ENCODE results near the gene SCAF1. TPM values are rescaled to one million over a fixed set of nuclear protein-coding genes. Genes with fewer than 3 reads are reported as not detected.

The SCAF1 gene
- total RNA-seq, 4 donors from 2014 or later = 17.5 to 38.4 (median 25.8) TPM

DNA sequence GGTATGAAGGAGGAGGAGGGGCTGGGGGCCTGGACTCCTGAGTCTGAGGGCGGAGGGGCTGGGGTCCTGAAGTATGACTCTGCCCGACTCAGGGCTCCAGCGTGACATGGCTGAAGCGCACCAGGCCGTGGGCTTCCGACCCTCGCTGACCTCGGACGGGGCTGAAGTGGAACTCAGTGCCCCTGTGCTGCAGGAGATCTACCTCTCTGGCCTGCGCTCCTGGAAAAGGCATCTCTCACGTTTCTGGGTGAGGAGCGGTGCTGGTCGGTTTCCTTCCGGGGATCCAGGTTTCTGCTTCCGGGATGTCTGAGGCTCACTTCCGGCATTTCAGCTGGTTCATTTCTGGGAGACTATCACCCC, 50.1 kb downstream of the SCAF1 start:
- H3K27ac ChIP-seq = no peak overlapping the region
- no peak overlapping the region for H3K4me3 ChIP-seq (replicated peaks in 1 of 3)
- no peaks in the 10 kb centered on the region for H3K9me3 ChIP-seq
- 62 to 66% methylated on average over 9 to 11 of the region's 16 CpGs for WGBS, 2 donors
- intact Hi-C loops (cut with DNase I) = no loop called here
- no peak for DNase-seq
- TF ChIP-seq, protein P1, sequence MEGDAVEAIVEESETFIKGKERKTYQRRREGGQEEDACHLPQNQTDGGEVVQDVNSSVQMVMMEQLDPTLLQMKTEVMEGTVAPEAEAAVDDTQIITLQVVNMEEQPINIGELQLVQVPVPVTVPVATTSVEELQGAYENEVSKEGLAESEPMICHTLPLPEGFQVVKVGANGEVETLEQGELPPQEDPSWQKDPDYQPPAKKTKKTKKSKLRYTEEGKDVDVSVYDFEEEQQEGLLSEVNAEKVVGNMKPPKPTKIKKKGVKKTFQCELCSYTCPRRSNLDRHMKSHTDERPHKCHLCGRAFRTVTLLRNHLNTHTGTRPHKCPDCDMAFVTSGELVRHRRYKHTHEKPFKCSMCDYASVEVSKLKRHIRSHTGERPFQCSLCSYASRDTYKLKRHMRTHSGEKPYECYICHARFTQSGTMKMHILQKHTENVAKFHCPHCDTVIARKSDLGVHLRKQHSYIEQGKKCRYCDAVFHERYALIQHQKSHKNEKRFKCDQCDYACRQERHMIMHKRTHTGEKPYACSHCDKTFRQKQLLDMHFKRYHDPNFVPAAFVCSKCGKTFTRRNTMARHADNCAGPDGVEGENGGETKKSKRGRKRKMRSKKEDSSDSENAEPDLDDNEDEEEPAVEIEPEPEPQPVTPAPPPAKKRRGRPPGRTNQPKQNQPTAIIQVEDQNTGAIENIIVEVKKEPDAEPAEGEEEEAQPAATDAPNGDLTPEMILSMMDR (IDR thresholded peaks at IDR 0.05) = no peak
- TF ChIP-seq POLR2A (IDR thresholded peaks at IDR 0.05) = no peak
- H3K4me1 ChIP-seq = peaks cover 4 to 17% of the 10 kb centered on the region in 2 donors
- peaks cover 0 to 7% of the 10 kb centered on the region in 2 donors for H3K36me3 ChIP-seq
- no peaks in the 10 kb centered on the region for H3K27me3 ChIP-seq

DNA sequence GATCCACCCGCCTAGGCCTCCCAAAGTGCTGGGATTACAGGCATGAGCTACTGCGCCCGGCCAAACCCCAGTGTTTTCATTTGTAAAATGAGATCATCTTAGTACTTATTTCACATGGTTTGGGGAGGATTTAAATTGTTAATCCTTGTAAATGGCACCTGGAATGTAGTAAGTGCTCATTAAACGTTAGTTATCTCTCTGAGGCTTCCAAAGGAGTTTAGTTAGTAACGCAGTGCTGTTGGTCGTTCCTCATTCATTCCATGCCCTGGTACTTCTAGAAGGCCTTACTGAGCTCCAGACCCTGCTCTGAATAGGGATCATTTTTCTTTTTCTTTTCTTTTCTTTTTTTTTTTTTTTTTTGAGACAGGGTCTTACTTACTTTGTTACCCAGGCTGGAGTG, 54.1 kb downstream of the SCAF1 start:
- DNase-seq = no peak
- intact Hi-C loops (cut with DNase I) = no loop called here
- no peaks in the 10 kb centered on the region for H3K9me3 ChIP-seq
- WGBS, 2 donors = 88 to 91% methylated on average over 6 of the region's 6 CpGs
- peaks cover 0 to 2% of the 10 kb centered on the region in 2 donors for H3K4me1 ChIP-seq
- H3K36me3 ChIP-seq = no peaks in the 10 kb centered on the region
- TF ChIP-seq POLR2A (IDR thresholded peaks at IDR 0.05) = no peak
- TF ChIP-seq, protein P1 (IDR thresholded peaks at IDR 0.05) = no peak
- no peak overlapping the region for H3K27ac ChIP-seq
- H3K4me3 ChIP-seq (replicated peaks in 1 of 3) = no peak overlapping the region
- no peaks in the 10 kb centered on the region for H3K27me3 ChIP-seq

DNA sequence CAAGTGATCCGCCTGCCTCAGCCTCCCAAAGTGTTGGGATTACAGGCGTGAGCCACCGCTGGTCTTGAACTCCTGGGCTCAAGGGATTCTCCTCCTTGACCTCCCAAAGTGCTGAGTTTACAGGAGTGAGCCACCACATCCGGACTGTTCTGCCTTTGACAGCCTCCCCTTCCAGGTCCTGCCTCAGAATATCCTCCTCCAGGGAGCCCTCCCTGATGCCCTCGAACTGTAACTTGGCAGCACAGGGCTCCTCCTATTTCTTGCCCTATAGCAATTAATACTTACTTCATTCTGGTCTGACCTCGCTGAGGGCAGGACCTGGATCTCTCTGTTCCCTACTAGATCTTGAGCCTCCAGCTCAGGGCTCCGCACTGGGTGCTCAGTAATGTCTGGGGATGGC, 54.9 kb downstream of the SCAF1 start:
- H3K4me3 ChIP-seq (replicated peaks in 1 of 3) = no peak overlapping the region
- DNase-seq = no peak
- no peak overlapping the region for H3K27ac ChIP-seq
- TF ChIP-seq, protein P1 (IDR thresholded peaks at IDR 0.05) = no peak
- TF ChIP-seq POLR2A (IDR thresholded peaks at IDR 0.05) = no peak
- intact Hi-C loops (cut with DNase I) = no loop called here
- no peaks in the 10 kb centered on the region for H3K9me3 ChIP-seq
- WGBS, 2 donors = 97 to 98% methylated on average over 7 of the region's 7 CpGs
- no peaks in the 10 kb centered on the region for H3K4me1 ChIP-seq
- no peaks in the 10 kb centered on the region for H3K27me3 ChIP-seq
- no peaks in the 10 kb centered on the region for H3K36me3 ChIP-seq

DNA sequence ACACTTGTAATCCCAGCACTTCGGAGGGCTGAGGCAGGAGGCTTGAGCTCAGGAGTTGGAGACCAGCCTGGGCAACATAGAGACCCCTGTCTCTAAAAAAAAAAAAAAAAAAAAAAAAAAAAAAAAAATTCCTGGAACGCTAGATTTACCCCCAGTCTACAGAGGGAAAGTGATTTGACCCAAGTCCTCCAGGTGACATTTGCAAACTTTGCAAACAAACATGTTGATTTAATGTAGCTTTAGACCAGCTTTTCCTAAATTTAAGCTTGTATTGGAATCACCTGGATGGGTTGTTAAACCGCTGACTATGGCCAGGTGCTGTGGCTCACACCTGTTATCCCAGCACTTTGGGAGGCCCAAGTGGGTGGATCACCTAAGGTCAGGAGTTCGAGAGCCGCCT, 57.4 kb downstream of the SCAF1 start:
- intact Hi-C loops (cut with DNase I) = no loop called here
- no peaks in the 10 kb centered on the region for H3K9me3 ChIP-seq
- H3K27me3 ChIP-seq = no peaks in the 10 kb centered on the region
- H3K4me1 ChIP-seq = no peaks in the 10 kb centered on the region
- TF ChIP-seq, protein P1 (IDR thresholded peaks at IDR 0.05) = no peak
- no peak for TF ChIP-seq POLR2A (IDR thresholded peaks at IDR 0.05)
- DNase-seq = no peak
- H3K27ac ChIP-seq = no peak overlapping the region
- no peaks in the 10 kb centered on the region for H3K36me3 ChIP-seq
- H3K4me3 ChIP-seq (replicated peaks in 1 of 3) = no peak overlapping the region
- 91 to 93% methylated on average over 5 of the region's 5 CpGs for WGBS, 2 donors

DNA sequence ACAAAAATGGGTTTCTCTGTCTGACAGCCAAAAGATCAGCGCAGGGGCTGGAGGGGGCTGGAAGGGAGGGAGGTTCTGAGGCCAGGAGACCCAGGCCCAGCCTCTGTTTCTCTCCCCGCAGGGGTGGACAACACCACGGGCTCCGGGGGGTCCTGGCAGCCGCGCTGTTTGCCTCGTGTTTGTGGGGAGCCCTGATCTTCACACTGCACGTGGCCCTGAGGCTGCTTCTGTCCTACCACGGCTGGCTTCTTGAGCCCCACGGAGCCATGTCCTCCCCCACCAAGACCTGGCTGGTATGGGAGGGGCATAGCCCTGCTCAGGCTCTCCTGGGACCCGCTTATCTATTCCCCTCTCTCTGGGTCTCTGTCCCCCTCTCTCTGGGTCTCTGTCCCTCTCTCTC, 58.6 kb downstream of the SCAF1 start:
- Histone ChIP-seq H3K36me3 (no peaks in the 10 kb centered on the region), H3K9me3 (no peaks in the 10 kb centered on the region), H3K4me1 (no peaks in the 10 kb centered on the region), H3K27me3 (no peaks in the 10 kb centered on the region), H3K4me3 (replicated peaks in 1 of 3) (no peak overlapping the region), H3K27ac (no peak overlapping the region)
- no peak for DNase-seq
- intact Hi-C loops (cut with DNase I) = no loop called here
- 49 to 55% methylated on average over 8 to 11 of the region's 11 CpGs for WGBS, 2 donors
- TF ChIP-seq, protein P1 (IDR thresholded peaks at IDR 0.05) = no peak
- TF ChIP-seq POLR2A (IDR thresholded peaks at IDR 0.05) = no peak
